Limb (tissue), 2 donors: Measurements from ENCODE around the gene TAF9.
"Not testable (repeated sequence)": the region's sequence is repeated elsewhere in the genome, so short reads cannot be mapped to it uniquely, and the experiment has no call there.

Experiments used
- DNase-seq, 2 donors: peaks; one replicate each; pipeline ENCODE4 v3.0.0-alpha.2; 2016; ENCODE audit errors: extremely low spot score in 2 of 2

Gene TAF9, protein sequence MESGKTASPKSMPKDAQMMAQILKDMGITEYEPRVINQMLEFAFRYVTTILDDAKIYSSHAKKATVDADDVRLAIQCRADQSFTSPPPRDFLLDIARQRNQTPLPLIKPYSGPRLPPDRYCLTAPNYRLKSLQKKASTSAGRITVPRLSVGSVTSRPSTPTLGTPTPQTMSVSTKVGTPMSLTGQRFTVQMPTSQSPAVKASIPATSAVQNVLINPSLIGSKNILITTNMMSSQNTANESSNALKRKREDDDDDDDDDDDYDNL

DNA sequence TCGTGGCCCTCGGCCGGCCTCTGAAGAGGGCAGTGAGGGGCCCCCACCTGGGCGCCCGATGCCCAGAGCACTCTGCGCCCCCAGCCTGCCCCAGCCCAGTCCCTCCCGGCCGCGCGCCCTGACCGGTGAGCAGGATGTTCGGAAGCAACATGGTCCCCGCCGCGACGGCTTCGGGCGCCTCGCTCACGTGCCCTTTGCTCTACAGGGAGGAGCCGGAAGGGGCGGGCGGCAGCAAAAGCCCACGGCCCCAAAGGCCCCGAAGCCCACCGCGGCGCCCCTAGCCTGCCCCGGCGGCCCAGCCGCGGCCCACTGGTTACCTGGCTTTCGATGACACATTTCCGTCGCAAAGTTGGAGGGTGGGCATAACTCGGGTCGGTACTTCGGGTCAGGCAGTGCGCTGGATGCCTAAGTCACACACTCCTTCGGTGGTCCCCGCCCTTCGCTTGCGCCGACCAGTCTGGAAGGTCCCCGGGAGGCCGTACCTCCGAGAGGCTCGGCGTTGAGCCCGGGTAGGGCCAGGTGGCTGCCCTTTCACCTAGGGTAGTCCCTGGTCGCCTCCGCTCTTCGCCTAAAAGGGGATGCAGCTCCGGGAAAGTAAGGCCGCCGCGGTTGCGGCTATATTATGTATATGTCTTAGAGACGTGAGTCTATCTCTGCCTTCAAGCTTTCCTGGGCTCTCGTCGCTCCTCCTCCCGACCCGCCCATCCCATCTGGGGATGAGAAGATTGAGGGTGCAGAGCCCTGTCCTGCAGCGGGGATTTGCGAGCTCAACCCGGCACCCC, at the start of gene TAF9, which contains the start of the genes AK6 and RAD17:
TSS of gene TAF9 (minus strand) at position 181 of the 782 bp plus-strand sequence. CDS start 3,783 bp downstream, outside the sequence.
TSS of gene AK6 (minus strand) at position 181 of the 782 bp plus-strand sequence. CDS start at position 151, 30 bp downstream.
TSS of gene RAD17 (plus strand) at position 479 of the 782 bp plus-strand sequence. CDS start 2,391 bp downstream, outside the sequence.
- peak; percentile 94 to 96 for DNase-seq

DNA sequence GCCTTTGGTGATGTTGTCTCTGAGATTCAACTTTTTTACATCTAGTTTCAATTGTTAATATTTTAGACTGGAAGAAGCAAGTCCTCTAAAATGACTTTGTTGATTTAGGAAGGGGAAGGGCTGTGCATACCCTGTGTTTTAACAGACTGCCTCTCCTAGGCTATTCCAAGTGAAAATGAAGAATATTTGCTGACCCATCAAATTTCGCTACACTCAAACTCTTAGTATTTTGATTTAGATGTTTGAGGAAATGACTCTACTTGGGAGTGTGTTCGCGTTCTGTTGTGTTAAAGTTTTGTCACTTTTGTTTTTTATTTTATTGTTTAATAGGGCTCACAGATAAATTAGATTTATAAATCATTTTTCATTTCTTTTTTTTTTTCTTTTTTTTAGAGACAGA, 49.2 kb upstream of the TAF9 start:
- DNase-seq = no peak

DNA sequence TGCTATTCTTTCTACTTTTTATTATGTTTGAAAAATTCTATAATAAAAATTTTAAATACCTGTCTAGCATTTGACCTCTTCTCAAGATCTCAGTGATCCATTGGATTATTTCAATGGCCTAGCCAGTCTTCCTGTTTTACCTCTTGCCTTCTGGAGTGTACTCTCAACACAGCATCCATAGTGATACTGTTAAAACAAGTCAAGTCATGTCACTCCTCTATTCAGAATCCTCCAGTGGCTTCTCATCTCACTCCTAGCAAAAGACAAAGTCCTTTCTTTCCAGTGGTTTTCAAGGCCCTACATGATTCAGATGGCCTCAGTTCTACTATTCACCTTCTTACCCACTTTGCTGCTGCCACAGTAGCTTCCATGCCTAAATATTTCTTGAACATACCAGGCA, 47.4 kb upstream of the TAF9 start:
- no peak for DNase-seq

DNA sequence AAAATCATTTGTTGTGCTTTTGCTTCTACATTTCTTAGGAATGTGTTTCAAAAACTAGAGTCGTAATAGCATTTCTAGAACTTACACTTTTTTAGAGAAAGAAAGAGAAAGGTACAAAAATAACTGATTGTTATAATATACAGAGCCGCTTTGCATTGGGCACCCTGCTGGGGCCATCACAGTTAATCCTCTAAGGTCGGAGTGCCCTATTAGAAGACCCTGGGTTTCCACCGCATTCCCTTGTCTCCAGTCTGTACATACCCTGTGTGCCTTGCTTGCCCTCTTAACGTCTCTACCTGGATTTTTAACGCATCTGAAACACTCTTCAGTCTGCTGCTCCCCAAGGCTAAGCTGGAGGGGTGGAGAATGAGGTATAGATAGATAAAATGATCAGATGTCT, 46.9 kb upstream of the TAF9 start:
- DNase-seq = no peak

GRCh38 chr5:69415584-69415958, 46.3 kb upstream of the TAF9 start:
- DNase-seq = peak in 1 of 2 donors; percentile 25

GRCh38 chr5:69414885-69415583, 45.7 kb upstream of the TAF9 start, which contains the start of gene MARVELD2:
TSS of gene MARVELD2 (plus strand) at chr5:69415116. CDS start at chr5:69419386, 4,270 bp downstream.
- DNase-seq = peak; percentile 2 to 50

- DNase-seq = no peak
Measured at GRCh38 chr5:69404659-69405330, 35.5 kb upstream of the TAF9 start.

- no peak for DNase-seq
Measured at GRCh38 chr5:69378376-69378775, 9.1 kb upstream of the TAF9 start.

DNA sequence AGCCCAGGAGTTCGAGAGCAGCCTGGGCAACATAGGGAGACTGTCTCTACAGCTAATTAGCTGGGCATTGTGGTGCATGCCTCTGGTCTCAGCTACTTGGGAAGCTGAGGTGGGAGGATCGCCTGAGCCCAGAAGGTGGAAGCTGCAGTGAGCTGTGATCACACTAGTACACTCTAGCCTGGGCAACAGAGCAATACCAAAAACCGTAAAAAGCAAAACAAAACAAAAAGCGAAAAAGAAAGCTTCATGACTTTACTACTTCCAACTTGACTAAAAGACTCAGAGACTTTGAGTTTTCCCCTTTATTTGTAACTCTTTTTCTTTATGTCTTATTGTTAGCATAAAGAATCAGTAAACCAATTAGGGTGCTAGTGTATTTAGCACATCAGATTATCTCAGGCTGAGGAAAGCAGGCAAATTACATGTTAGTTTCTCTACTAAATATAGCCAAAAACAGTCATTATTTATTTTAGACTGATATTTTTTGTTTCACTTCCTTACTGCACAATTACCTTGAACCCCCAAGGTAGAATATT, 5.7 kb upstream of the TAF9 start:
- no peak for DNase-seq

DNA sequence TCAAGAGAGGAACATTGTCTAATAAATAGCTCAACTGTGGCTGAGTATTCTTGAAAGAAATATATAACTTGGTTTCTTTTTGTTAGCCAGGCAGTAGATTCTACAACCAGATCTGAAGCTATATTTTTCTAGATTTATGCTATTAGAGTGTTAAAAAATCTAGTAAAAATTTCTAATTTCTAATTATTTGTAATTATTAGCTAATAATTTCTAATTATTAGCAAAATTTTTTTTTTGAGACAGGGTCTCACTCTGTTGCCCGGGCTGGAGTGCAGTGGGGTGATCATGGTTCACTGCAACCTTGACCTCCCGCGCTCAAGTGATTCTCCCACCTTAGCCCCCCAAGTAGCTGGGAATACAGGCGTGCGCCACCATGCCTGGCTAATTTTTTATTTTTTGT, 3.1 kb upstream of the TAF9 start:
- no peak for DNase-seq

- DNase-seq = not testable (repeated sequence)
Measured at GRCh38 chr5:69370335-69370734, 1.0 kb upstream of the TAF9 start.

GRCh38 chr5:69368458-69369339, 621 bp downstream of the TAF9 start:
- DNase-seq = no peak

DNA sequence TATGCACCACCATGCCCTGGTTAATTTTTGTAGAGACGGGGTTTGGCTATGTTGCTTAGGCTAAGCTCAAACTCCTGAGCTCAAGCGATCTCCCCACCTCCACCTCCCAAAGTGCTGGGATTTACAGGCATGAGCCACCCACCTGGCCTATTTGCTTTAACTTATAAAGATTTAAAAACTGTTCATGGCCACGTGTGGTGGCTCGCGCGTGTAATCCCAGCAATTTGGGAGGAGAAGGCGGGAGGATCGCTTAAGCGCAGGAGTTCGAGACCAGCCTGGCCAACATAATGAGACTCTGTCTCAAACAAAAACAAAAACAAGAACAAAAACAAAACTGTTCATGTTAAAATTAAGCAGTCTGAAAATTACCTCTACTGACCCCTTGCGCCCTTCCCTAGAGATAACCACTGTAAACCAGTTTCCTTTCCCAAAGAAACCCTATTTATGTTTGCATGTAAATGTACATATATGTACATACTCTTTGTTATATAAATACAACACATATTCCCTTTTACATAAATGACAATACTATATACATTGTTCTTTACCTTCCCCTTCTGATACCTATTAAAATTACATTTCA, 1.5 kb downstream of the TAF9 start:
- DNase-seq = no peak

GRCh38 chr5:69364850-69365249, 4.5 kb downstream of the TAF9 start:
- no peak for DNase-seq

GRCh38 chr5:69364414-69364813, 4.9 kb downstream of the TAF9 start:
- DNase-seq = no peak

DNA sequence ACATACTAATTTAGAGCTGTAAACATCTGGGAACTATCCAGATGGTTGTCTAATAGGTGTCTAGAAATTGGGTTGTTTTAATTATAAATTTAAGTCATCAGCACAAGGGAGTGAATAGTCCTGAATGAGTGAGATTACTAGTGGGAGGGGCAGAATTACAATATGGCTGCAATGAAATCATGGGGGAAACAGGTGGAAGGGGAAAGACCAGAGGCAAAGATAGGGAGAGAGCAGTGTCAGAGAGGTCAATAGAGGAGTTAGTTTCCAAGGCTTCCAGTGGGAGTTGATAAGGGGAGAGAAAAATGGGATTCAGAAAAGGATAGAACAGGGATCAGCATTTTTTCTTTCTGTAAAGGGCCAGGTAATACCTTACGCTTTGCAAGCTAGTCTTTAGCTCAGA, 8.9 kb downstream of the TAF9 start:
- no peak for DNase-seq

GRCh38 chr5:69359699-69360098, 9.6 kb downstream of the TAF9 start:
- DNase-seq = no peak

DNA sequence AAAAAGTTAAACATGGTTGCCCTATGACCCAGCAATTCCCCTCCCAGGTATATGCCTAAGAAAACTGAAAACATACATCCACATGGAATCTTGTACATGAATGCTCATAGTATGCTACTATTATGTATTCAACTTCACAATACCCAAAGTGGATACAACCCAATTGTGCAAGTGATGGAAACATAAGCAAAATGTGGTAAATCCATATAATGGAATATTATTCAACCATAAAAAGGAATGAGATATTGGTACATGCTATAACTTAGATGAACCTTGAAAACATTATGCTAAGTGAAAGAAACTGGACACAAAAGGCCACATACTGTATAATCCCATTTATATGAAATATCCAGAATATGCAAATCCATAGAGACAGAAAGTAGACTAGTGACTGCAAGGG, 18.7 kb downstream of the TAF9 start:
- DNase-seq = no peak

GRCh38 chr5:69343083-69343482, 26.2 kb downstream of the TAF9 start:
- no peak for DNase-seq
